GM18870 (cell line): ENCODE measurements around the gene PRSS21.

ENCODE experiments used
- ATAC-seq: cut with Tn5 transposase; IDR thresholded peaks from one replicate; pipeline ENCODE4 v1.9.1; 2021; ENCODE audit warnings: moderate library complexity; ENCODE audit not compliant: unreplicated experiment

The PRSS21 gene

GRCh38 chr16:2803545-2804195 lies 13.4 kb upstream of the PRSS21 start:
- ATAC-seq: no peak

GRCh38 chr16:2804728-2805127 lies 12.3 kb upstream of the PRSS21 start:
- no peak for ATAC-seq

GRCh38 chr16:2806286-2806685 lies 10.8 kb upstream of the PRSS21 start:
- no peak for ATAC-seq

GRCh38 chr16:2808181-2808580 lies 8.9 kb upstream of the PRSS21 start:
- ATAC-seq: no peak

- no peak for ATAC-seq
Measured at GRCh38 chr16:2809149-2809760, 7.8 kb upstream of the PRSS21 start.

GRCh38 chr16:2810651-2811050 lies 6.4 kb upstream of the PRSS21 start:
- no peak for ATAC-seq

GRCh38 chr16:2811703-2812471 lies 5.2 kb upstream of the PRSS21 start:
- ATAC-seq: no peak

GRCh38 chr16:2813771-2814221 lies 3.2 kb upstream of the PRSS21 start:
- no peak for ATAC-seq

GRCh38 chr16:2814551-2815298 lies 2.3 kb upstream of the PRSS21 start:
- ATAC-seq: no peak

GRCh38 chr16:2815299-2815771 lies 1.7 kb upstream of the PRSS21 start:
- ATAC-seq: no peak

- no peak for ATAC-seq
Measured at GRCh38 chr16:2817340-2818271, 569 bp downstream of the PRSS21 start.

GRCh38 chr16:2818272-2818876 lies 1.3 kb downstream of the PRSS21 start:
- no peak for ATAC-seq

GRCh38 chr16:2819179-2819938 lies 2.3 kb downstream of the PRSS21 start:
- ATAC-seq: no peak

- no peak for ATAC-seq
Measured at GRCh38 chr16:2819939-2820835, 3.1 kb downstream of the PRSS21 start.

GRCh38 chr16:2820836-2821486 lies 3.9 kb downstream of the PRSS21 start:
- ATAC-seq: no peak

- ATAC-seq: no peak
Measured at GRCh38 chr16:2821487-2822157, 4.6 kb downstream of the PRSS21 start.

- ATAC-seq: no peak
Measured at GRCh38 chr16:2822158-2822495, 5.1 kb downstream of the PRSS21 start.
